Neural crest cell (in vitro differentiated cells): ENCODE data around the gene PARVB. TPM values are rescaled to one million over a fixed set of nuclear protein-coding genes. Genes with fewer than 3 reads are reported as not detected.

Source experiments
- DNase-seq: peaks from one replicate; pipeline ENCODE4 v3.0.0; 2021; ENCODE audit warnings: low read depth, mixed read lengths, low spot score
- H3K27ac Mint-ChIP-seq: one replicate; pipeline ENCODE4 v1.8.0; 2021; ENCODE audit warnings: mild to moderate bottlenecking, mixed read lengths; ENCODE audit not compliant: unreplicated experiment
- H3K27me3 Mint-ChIP-seq: 2 replicates; pipeline ENCODE4 v1.8.0; 2021; ENCODE audit warnings: low read depth, mild to moderate bottlenecking, mixed read lengths
- H3K36me3 Mint-ChIP-seq: 2 replicates; pipeline ENCODE4 v1.8.0; 2021; ENCODE audit warnings: low read depth, mild to moderate bottlenecking, mixed read lengths
- H3K4me1 Mint-ChIP-seq: 2 replicates; pipeline ENCODE4 v1.8.0; 2021; ENCODE audit warnings: mixed read lengths
- H3K4me3 Mint-ChIP-seq: one replicate; pipeline ENCODE4 v1.8.0; 2021; ENCODE audit warnings: mild to moderate bottlenecking, mixed read lengths
- H3K9me3 Mint-ChIP-seq: 2 replicates; pipeline ENCODE4 v1.8.0; 2021; ENCODE audit warnings: mixed read lengths
- total RNA-seq: library from RNA; stranded (reverse); gene quantifications from 2 replicates; pipeline ENCODE4 v1.2.1, GENCODE V29; 2021
- TF ChIP-seq, protein P1 (sequence below): fragments of 200-600 bp; sonication (generic); conservative IDR thresholded peaks from 2 replicates; pipeline ENCODE4 v1.5.0; 2021; ENCODE audit warnings: antibody characterized with exemption, mild to moderate bottlenecking

The PARVB gene
- total RNA-seq, 1 donor from 2014 or later = 21.8 TPM

DNA sequence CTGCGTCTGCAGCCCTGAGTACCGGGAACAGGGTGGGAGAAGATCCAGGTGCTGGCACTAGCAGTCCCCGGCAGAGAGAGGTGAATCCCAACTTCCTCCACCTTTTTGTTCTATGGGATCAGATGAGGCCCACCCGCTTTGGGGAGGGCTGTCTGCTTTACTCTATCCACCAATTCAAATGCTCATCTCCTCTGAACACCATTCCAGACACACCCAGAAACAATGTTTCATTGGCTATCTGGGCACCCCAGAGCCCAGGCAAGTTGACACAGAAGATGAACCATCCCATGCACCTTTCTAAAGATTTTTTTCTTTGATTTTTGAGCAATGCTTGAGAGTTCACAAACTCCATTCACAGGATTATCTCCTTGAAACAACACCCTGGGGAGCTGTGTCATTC lies 78.0 kb downstream of the PARVB start:
- Mint-ChIP-seq H3K27ac (no peak overlapping the region), H3K36me3 (peaks cover 7% of the 10 kb centered on the region), H3K4me1 (peaks cover 8% of the 10 kb centered on the region), H3K9me3 (no peaks in the 10 kb centered on the region), H3K27me3 (no peaks in the 10 kb centered on the region), H3K4me3 (no peak overlapping the region)
- TF ChIP-seq, protein P1, sequence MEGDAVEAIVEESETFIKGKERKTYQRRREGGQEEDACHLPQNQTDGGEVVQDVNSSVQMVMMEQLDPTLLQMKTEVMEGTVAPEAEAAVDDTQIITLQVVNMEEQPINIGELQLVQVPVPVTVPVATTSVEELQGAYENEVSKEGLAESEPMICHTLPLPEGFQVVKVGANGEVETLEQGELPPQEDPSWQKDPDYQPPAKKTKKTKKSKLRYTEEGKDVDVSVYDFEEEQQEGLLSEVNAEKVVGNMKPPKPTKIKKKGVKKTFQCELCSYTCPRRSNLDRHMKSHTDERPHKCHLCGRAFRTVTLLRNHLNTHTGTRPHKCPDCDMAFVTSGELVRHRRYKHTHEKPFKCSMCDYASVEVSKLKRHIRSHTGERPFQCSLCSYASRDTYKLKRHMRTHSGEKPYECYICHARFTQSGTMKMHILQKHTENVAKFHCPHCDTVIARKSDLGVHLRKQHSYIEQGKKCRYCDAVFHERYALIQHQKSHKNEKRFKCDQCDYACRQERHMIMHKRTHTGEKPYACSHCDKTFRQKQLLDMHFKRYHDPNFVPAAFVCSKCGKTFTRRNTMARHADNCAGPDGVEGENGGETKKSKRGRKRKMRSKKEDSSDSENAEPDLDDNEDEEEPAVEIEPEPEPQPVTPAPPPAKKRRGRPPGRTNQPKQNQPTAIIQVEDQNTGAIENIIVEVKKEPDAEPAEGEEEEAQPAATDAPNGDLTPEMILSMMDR = no peak
- no peak for DNase-seq

DNA sequence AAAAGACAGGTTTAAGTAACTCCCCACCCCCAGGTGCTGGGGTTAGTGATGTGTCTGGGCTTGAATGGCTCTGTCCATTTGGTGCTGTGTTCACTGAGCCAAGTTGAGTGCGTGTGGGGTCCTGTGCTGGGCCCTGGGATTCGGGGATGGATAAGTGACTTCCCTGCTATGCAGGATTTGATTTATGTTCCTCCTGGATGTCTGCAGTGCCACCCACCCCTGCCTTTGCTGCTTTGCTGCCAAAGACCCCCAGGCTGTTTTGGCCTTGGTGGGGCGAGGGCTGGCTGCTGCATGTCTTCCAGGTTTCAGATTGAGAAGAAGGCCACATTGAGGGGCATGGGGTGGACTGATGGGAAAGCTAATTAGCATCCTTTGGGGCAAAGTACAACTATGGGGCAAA lies 78.8 kb downstream of the PARVB start:
- DNase-seq = no peak
- H3K27ac Mint-ChIP-seq = no peak overlapping the region
- TF ChIP-seq, protein P1 = no peak
- H3K4me1 Mint-ChIP-seq = peaks cover 12% of the 10 kb centered on the region
- H3K4me3 Mint-ChIP-seq = no peak overlapping the region
- H3K27me3 Mint-ChIP-seq = no peaks in the 10 kb centered on the region
- H3K9me3 Mint-ChIP-seq = no peaks in the 10 kb centered on the region
- H3K36me3 Mint-ChIP-seq = peaks cover 7% of the 10 kb centered on the region

DNA sequence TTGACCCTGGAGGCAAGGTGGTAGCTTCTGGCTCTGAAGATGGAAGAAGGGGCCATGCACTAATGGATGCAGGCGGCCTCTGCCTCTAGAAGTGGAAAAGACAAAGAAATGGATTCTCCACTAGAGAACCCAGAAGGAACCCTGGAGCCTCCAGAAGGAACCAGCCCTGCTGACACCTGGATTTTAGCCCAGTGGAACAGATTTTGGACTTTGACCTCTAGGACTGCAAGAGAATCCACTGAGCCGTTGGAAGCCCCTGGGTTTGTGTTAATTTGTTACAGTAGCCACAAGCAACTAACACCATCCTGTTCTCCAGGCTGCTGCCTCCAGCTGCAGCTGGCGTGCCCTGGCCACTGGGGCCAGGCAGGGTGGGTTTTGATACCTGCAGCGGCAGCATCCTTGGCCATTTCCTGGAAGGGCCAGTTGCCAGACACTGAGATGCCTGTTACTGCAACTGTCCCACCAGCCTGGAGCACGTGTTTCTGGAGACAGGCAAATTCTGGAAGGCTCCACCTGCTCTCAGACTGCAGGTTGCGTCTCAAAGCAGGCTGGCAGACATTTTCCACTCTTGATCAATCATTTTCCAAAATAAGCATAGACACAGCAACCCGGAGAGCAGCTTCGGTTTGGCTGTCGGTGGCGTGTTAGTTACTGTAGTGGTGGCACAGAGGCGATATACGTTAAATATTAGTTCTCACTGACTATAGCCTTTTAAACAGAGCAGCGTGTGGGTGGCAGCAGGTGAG lies 79.8 kb downstream of the PARVB start:
- Mint-ChIP-seq H3K4me3 (no peak overlapping the region), H3K27me3 (no peaks in the 10 kb centered on the region), H3K9me3 (no peaks in the 10 kb centered on the region), H3K27ac (no peak overlapping the region), H3K36me3 (peaks cover 7% of the 10 kb centered on the region), H3K4me1 (peaks cover 21% of the 10 kb centered on the region)
- TF ChIP-seq, protein P1 = no peak
- DNase-seq = no peak

DNA sequence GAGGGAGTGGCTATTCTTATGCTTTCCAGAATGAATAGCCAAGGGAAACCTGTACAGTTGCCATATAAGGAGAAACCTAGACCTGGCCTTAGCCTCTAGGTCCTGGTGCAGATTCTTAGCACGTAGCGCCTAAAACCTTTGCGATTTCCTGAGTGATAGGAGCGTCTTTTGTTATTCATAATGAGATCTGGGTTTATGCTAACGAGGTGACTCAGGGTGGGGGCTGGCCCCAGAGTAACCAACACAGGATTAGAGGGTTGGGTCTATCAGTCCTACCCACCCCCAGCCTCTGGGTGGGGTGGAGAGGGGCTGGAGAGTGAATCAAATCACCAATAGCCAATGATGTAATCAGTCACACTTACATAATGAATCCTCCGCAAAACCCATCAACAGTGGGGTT lies 83.2 kb downstream of the PARVB start:
- H3K27ac Mint-ChIP-seq = no peak overlapping the region
- peaks cover 7% of the 10 kb centered on the region for H3K36me3 Mint-ChIP-seq
- no peaks in the 10 kb centered on the region for H3K27me3 Mint-ChIP-seq
- no peak overlapping the region for H3K4me3 Mint-ChIP-seq
- H3K4me1 Mint-ChIP-seq = peaks cover 31% of the 10 kb centered on the region
- no peaks in the 10 kb centered on the region for H3K9me3 Mint-ChIP-seq
- TF ChIP-seq, protein P1 = no peak
- DNase-seq = no peak

DNA sequence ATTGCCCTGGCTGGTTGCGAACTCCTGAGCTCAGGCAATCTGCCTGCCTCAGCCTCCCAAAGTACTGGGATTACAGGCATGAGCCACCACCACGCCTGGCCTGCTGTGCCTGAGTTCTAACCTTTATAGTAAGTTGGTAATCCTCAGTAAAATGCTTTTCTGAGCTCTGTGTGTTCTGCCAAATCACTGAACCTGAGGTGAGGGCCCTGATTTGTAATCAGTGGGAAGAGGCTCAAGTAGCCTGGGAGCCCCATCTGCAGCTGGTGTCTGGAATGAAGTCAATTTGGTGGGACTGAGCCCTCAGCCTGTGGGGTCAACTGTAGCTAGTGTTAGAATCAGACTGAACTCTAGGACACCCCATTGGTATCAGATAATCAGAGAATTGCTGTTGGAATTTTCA lies 84.0 kb downstream of the PARVB start:
- no peak for DNase-seq
- H3K36me3 Mint-ChIP-seq = peaks cover 7% of the 10 kb centered on the region
- H3K4me1 Mint-ChIP-seq = peaks cover 31% of the 10 kb centered on the region
- H3K27me3 Mint-ChIP-seq = no peaks in the 10 kb centered on the region
- H3K4me3 Mint-ChIP-seq = no peak overlapping the region
- no peak overlapping the region for H3K27ac Mint-ChIP-seq
- TF ChIP-seq, protein P1 = no peak
- no peaks in the 10 kb centered on the region for H3K9me3 Mint-ChIP-seq
